ENCODE measurements around the gene CUEDC1. TPM values are rescaled to one million over a fixed set of nuclear protein-coding genes. Genes with fewer than 3 reads are reported as not detected.

The CUEDC1 gene
- total and polyA plus RNA-seq, 2 of the 4 experiments (the other 2 are of a cell fraction) = 4.1 to 21.2 TPM

DNA sequence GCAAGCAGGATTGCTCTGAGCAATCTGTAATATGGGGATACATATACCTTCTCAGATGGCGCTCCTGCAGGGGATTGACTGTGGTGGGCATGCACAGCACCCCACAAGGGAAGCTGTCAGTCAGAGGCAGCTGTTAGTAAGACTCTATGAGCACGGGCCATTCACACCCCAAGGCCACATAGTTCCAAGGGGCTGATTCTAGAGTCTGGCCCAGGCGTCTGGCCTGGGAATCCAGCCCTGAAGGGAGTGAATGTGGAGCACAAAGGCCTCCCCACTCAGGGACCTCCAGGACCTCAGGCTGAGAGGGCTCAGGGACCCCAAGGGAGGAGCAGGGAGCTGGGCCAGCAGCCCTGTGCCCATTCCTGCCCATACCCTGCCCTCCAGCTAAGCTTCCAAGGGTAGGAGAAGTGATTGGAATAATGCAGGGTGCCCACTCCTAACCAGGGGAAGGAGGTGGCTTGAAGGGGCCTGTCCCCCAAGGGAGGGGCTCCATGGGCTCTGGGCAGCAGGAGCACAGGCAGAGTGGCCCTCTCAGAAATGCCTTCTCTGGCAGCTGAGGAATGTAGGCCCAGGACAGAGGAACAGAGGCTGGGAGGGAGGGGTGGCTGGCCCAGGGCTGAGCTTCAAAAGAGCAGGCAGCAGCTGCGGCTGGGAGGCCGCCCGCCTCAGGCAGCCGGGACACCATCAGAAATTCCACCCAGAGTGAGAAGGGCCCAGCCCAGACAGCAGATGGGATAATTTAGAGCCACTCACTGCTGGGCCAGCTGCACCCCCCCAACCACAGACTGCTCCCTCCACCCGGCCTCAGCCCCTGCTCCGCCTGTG lies 56.5 kb downstream of the CUEDC1 start:
- Histone ChIP-seq H2BK20ac (ENCODE audit: low read depth, low read length) (peak overlapping the region; percentile 32), H2AK5ac (ENCODE audit: low read depth, low read length) (peak overlapping the region; percentile 97), H2AK9ac (replicated peaks; ENCODE audit: low read depth, low read length, poor library complexity) (peak overlapping the region; percentile 80), H3K36me3 (ENCODE audit: control insufficient read depth, insufficient read depth, low read length) (no peaks in the 10 kb centered on the region), H4K91ac (ENCODE audit: insufficient read depth, low read depth, low read length) (peak overlapping the region; percentile 86), H3K27me3 (ENCODE audit: control insufficient read depth, insufficient read depth, low read length) (no peaks in the 10 kb centered on the region), H3K9me3 (ENCODE audit: control insufficient read depth, insufficient read depth, low read length) (no peaks in the 10 kb centered on the region), H4K5ac (ENCODE audit: low read depth, low read length) (peak overlapping the region; percentile 54), H3K4ac (ENCODE audit: low read depth, low read length) (peak overlapping the region; percentile 92), H3K23ac (ENCODE audit: low read depth, low read length) (peak overlapping the region; percentile 86), H3K56ac (ENCODE audit: extremely low read depth, insufficient read depth, low read length) (0 out of 2 replicates have a peak overlapping the region, but pooled peaks have one; percentile 14), H2BK120ac (ENCODE audit: low read depth, low read length) (peak overlapping the region; percentile 75), H3K27ac (ENCODE audit: insufficient read depth, low read length) (peak overlapping the region; percentile 85), H2BK5ac (ENCODE audit: low read depth, low read length, poor library complexity, severe bottlenecking) (peak overlapping the region; percentile 68), H3K18ac (ENCODE audit: low read depth, low read length) (peak overlapping the region; percentile 26; the same call in 1 of the 2 replicates), H3K14ac (replicated peaks; ENCODE audit: low read depth, low read length) (peak overlapping the region; percentile 78), H3K4me3 (ENCODE audit: insufficient read depth, low read depth, low read length) (no peak overlapping the region), H4K20me1 (ENCODE audit: insufficient read depth, low read length) (no peaks in the 10 kb centered on the region), H3K4me2 (ENCODE audit: low read depth, low read length) (peak overlapping the region; percentile 18), H3K79me1 (ENCODE audit: low read depth in 1 of 2, low read length in 2 of 2) (peaks cover 55 to 79% of the 10 kb centered on the region in 2 experiments), H3K9ac (ENCODE audit: low read depth, low read length) (peak overlapping the region; percentile 58), H4K8ac (ENCODE audit: low read depth in 2 of 2, low read length in 2 of 2) (peak overlapping the region; percentile 77 to 90), H2AFZ (replicated peaks; ENCODE audit: low read length, poor library complexity) (peak overlapping the region; percentile 79), H3K9me1 (ENCODE audit: insufficient read depth, low read length) (peaks cover 34% of the 10 kb centered on the region), H2BK15ac (ENCODE audit: low read depth, low read length) (peak overlapping the region; percentile 70; the same call in 1 of the 3 replicates), H3K4me1 (ENCODE audit: control insufficient read depth, insufficient read depth, low read length) (peaks cover 35% of the 10 kb centered on the region)
- WGBS, 2 experiments (ENCODE audit: extremely low coverage in 2 of 2, insufficient read length in 1 of 2) = no CpG with 5 or more reads among the region's 9 CpGs
- in situ Hi-C loops (cut with MboI; ENCODE audit: low sequenced_read_pairs) = no loop called here
- peak; percentile 49 for DNase-seq
- no TSS peak for BruUV-seq (replicated peaks)
- dilution Hi-C loops (cut with HindIII; ENCODE audit: low sequenced_read_pairs, unreplicated experiment) = no loop called here
- ATAC-seq (ENCODE audit: low read depth) = peak; percentile 85
- CTCF ChIA-PET = interaction anchor here (1.0 to 1.2 kb wide), 2 partner anchors 40 to 49 kb away, joined by 3 to 5 read pairs; no protein-coding TSS in a partner anchor
- intact Hi-C loops (cut with micrococcal nuclease) = no loop called here
- TF ChIP-seq RCOR1 (IDR thresholded peaks at IDR 0.05; ENCODE audit: insufficient replicate concordance, low read length) = no peak
- TF ChIP-seq BHLHE40 (IDR thresholded peaks at IDR 0.05; ENCODE audit: low read depth, low read length) = no peak
- TF ChIP-seq RAD21 (IDR thresholded peaks at IDR 0.05; ENCODE audit: low read length) = 0 out of 2 replicates have a peak, but pooled peaks have one; percentile 16
- no peak for TF ChIP-seq CEBPB (IDR thresholded peaks at IDR 0.05; ENCODE audit: low read depth, low read length)
- TF ChIP-seq FOS (IDR thresholded peaks at IDR 0.05; ENCODE audit: low read depth, low read length) = no peak
- TF ChIP-seq POLR2A (IDR thresholded peaks at IDR 0.05; ENCODE audit: low read depth, low read length) = no peak
- no peak for TF ChIP-seq NFE2L2 (IDR thresholded peaks at IDR 0.05; ENCODE audit: low read depth, low read length)
- POLR2A ChIA-PET (ENCODE audit: unreplicated experiment) = interaction anchor here (0.7 to 0.8 kb wide), 2 partner anchors 20 to 29 kb away, joined by 3 to 5 read pairs; no protein-coding TSS in a partner anchor

All from IMR-90 (cell line).